K562 (cell line): ENCODE data around the gene ASS1. TPM values are rescaled to one million over a fixed set of nuclear protein-coding genes. Genes with fewer than 3 reads are reported as not detected.
A peak's percentile ranks its signal among the peaks of the same experiment; 100 is the strongest.

ENCODE experiments used
- ATF7 ChIP-seq: fragments of 450-650 bp; IDR thresholded peaks from 2 replicates; pipeline ENCODE4 v1.7.1; 2014; ENCODE audit warnings: mild to moderate bottlenecking, moderate library complexity
- EP300 ChIP-seq: IDR thresholded peaks from 2 replicates; pipeline ENCODE4 v1.6.1; 2012; ENCODE audit warnings: low read length, improper control_type of control experiment
- GTF2F1 ChIP-seq: IDR thresholded peaks from 2 replicates; pipeline ENCODE4 v1.6.1; 2011; ENCODE audit warnings: low read depth, low read length, improper control_type of control experiment
- KLF16 ChIP-seq: IDR thresholded peaks from 2 replicates; pipeline ENCODE4 v1.6.1; 2016; ENCODE audit warnings: antibody characterized with exemption
- PHB2 ChIP-seq: fragments of 450-650 bp; IDR thresholded peaks from 2 replicates; pipeline ENCODE4 v1.6.1; 2017; ENCODE audit warnings: low read depth
- PHF8 ChIP-seq: fragments of 200-600 bp; sonication (generic); IDR thresholded peaks from 2 replicates; pipeline ENCODE4 v1.6.1; 2012; ENCODE audit warnings: mixed run types, mild to moderate bottlenecking, inconsistent platforms, low read length, moderate library complexity, borderline replicate concordance
- POLR2AphosphoS5 ChIP-seq: IDR thresholded peaks from 2 replicates; pipeline ENCODE4 v1.6.1; 2011; ENCODE audit warnings: mild to moderate bottlenecking, low read depth, low read length, moderate library complexity; ENCODE audit not compliant: control insufficient read depth, insufficient read depth
- RBM39 ChIP-seq: fragments of 200-400 bp; formaldehyde crosslinking; optimal IDR thresholded peaks from 2 replicates; pipeline ENCODE3; 2018; ENCODE audit warnings: low read depth, low read length
- SNRNP70 ChIP-seq: fragments of 200-400 bp; formaldehyde crosslinking; optimal IDR thresholded peaks from 2 replicates; pipeline ENCODE3; 2017; ENCODE audit warnings: low read depth, low read length
- SRSF9 ChIP-seq: fragments of 200-400 bp; formaldehyde crosslinking; IDR thresholded peaks from 2 replicates; pipeline ENCODE4 v1.6.1; 2017; ENCODE audit warnings: low read depth, low read length, borderline replicate concordance
- ZNF766 ChIP-seq: fragments of 200-800 bp; sonication (Bioruptor generic); conservative IDR thresholded peaks from 2 replicates; pipeline ENCODE4 v1.6.1; 2016; ENCODE audit warnings: missing genetic modification characterization, missing compliant biosample characterization
- polyA plus RNA-seq, 8 experiments: library from polyadenylated mRNA; depleted of rRNA in 4 of 8; stranded (reverse) in 5 of 8; unstranded in 3 of 8; fragments of >200 nt; fragmentation: Nextera tagmentation in 2 of 8; fragmentation: Illumina TruSeq in 1 of 8; extraction: Ambion mirVana in 2 of 8; extraction: Trizol in 1 of 8; gene quantifications; 2 replicates each; pipeline versions ENCODE4 v1.2.1 to v1.2.3, GENCODE V29; 2011 to 2014; ENCODE audit warnings: inconsistent platforms in 1 of 8, missing spikeins in 1 of 8
- total RNA-seq, 7 experiments: library from RNA; depleted of rRNA in 6 of 7; stranded (reverse); fragments of >200 nt in 6 of 7; fragmentation: Illumina TruSeq in 2 of 7; extraction: Trizol in 2 of 7; gene quantifications; 2 replicates each; pipeline versions ENCODE4 v1.2.1 to v1.2.3, GENCODE V29; 2011 to 2021; ENCODE audit warnings: low replicate concordance in 1 of 7
- TF ChIP-seq, protein P1 (sequence below): fragments of 200-800 bp; sonication (Bioruptor generic); IDR thresholded peaks from 2 replicates; pipeline ENCODE4 v1.6.1; 2017; ENCODE audit warnings: missing genetic modification characterization, missing compliant biosample characterization
- TF ChIP-seq, protein P2 (sequence below): sonication (generic); formaldehyde crosslinking; IDR thresholded peaks from 2 replicates; pipeline ENCODE4 v1.8.0; 2022; ENCODE audit warnings: mild to moderate bottlenecking, missing genetic modification reagents
- TF ChIP-seq, protein P3 (sequence below): sonication (generic); formaldehyde crosslinking; IDR thresholded peaks from 2 replicates; pipeline ENCODE4 v1.9.0; 2022; ENCODE audit warnings: mild to moderate bottlenecking, missing genetic modification reagents
- TF ChIP-seq, protein P4 (sequence below), 2 experiments: fragments of 250-450 bp in 1 of 2; fragments of 450-650 bp in 1 of 2; sonication (Bioruptor Pico) in 1 of 2; IDR thresholded peaks; 2 replicates each; pipeline versions ENCODE4 v1.6.1 to v1.8.0; 2016 to 2021; ENCODE audit warnings: mild to moderate bottlenecking in 2 of 2, moderate library complexity in 2 of 2, missing compliant biosample characterization in 1 of 2, missing genetic modification characterization in 1 of 2
- TF ChIP-seq, protein P5 (sequence below), 2 experiments: fragments of 450-650 bp; IDR thresholded peaks; 2 replicates each; pipeline ENCODE4 v1.6.1; 2018; ENCODE audit warnings: mild to moderate bottlenecking in 2 of 2, low read depth in 1 of 2; ENCODE audit not compliant: partially characterized antibody in 2 of 2

ASS1 gene
- total and polyA plus RNA-seq, 9 of the 15 experiments (the other 6 are each of a cell fraction or from before 2014, with no cell fraction given), result 1.5 to 5.7 (median 3.7) TPM

DNA sequence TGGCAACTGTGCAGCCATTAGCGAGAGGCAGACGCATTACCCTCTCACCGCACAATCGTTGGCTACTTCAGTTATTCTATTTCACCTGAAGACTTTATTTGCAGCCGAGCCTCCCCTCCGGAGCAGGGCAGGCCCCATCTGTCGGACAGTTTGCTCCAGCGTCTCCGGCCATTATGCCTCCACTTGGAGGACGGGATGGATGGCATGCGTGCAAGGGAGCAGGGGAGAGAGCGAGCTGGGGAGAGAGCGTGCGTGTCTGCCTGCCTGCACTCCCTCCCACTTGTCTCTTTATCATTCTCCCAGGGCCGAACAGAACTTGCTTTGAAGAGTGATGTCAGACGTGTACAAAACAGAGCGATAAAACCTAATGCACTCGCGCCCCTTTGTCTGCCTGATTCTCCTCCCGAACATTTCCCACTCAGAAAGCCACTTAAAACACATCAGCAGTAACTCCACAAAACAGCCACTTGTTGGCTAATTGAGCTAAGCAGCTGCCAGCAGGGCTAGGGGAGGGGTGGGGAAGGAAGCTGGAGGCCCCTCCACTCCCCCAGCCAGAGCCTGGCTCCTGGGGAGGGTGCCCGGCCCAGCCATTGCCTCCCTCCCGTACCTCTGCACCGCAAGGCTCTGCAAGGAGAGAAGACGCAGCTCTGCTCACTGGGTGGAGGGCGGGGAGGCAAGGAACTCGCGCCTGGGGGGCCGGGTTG lies 91.2 kb downstream of the ASS1 start (continued):
- TF ChIP-seq, protein P1, sequence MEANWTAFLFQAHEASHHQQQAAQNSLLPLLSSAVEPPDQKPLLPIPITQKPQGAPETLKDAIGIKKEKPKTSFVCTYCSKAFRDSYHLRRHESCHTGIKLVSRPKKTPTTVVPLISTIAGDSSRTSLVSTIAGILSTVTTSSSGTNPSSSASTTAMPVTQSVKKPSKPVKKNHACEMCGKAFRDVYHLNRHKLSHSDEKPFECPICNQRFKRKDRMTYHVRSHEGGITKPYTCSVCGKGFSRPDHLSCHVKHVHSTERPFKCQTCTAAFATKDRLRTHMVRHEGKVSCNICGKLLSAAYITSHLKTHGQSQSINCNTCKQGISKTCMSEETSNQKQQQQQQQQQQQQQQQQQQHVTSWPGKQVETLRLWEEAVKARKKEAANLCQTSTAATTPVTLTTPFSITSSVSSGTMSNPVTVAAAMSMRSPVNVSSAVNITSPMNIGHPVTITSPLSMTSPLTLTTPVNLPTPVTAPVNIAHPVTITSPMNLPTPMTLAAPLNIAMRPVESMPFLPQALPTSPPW, result peak; percentile 41
- TF ChIP-seq, protein P2, sequence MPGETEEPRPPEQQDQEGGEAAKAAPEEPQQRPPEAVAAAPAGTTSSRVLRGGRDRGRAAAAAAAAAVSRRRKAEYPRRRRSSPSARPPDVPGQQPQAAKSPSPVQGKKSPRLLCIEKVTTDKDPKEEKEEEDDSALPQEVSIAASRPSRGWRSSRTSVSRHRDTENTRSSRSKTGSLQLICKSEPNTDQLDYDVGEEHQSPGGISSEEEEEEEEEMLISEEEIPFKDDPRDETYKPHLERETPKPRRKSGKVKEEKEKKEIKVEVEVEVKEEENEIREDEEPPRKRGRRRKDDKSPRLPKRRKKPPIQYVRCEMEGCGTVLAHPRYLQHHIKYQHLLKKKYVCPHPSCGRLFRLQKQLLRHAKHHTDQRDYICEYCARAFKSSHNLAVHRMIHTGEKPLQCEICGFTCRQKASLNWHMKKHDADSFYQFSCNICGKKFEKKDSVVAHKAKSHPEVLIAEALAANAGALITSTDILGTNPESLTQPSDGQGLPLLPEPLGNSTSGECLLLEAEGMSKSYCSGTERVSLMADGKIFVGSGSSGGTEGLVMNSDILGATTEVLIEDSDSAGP (CRISPR knock-in tag), result 0 out of 2 replicates have a peak, but pooled peaks have one; percentile 49
- no peak for TF ChIP-seq SRSF9
- peak; percentile 65; the same call in 1 of the 2 replicates for TF ChIP-seq KLF16
- TF ChIP-seq PHB2, result 0 out of 2 replicates have a peak, but pooled peaks have one; percentile 9
- TF ChIP-seq POLR2AphosphoS5, result peak; percentile 42; the same call in 1 of the 2 replicates
- TF ChIP-seq PHF8, result peak; percentile 39; the same call in 1 of the 2 replicates
- no peak for TF ChIP-seq RBM39
- TF ChIP-seq, protein P3, sequence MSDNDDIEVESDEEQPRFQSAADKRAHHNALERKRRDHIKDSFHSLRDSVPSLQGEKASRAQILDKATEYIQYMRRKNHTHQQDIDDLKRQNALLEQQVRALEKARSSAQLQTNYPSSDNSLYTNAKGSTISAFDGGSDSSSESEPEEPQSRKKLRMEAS (CRISPR knock-in tag), result peak; percentile 78
- no peak for TF ChIP-seq GTF2F1
- peak; percentile 73 for TF ChIP-seq EP300
- TF ChIP-seq ZNF766 (CRISPR knock-in tag), result peak; percentile 64
- TF ChIP-seq, protein P4, sequence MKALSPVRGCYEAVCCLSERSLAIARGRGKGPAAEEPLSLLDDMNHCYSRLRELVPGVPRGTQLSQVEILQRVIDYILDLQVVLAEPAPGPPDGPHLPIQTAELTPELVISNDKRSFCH (CRISPR knock-in tag; IDR thresholded peaks at IDR 0.05), result no peak
- TF ChIP-seq, protein P4 (tag; IDR thresholded peaks at IDR 0.05), result 0 out of 2 replicates have a peak, but pooled peaks have one; percentile 26
- peak; percentile 88 for TF ChIP-seq ATF7
- TF ChIP-seq, protein P5, sequence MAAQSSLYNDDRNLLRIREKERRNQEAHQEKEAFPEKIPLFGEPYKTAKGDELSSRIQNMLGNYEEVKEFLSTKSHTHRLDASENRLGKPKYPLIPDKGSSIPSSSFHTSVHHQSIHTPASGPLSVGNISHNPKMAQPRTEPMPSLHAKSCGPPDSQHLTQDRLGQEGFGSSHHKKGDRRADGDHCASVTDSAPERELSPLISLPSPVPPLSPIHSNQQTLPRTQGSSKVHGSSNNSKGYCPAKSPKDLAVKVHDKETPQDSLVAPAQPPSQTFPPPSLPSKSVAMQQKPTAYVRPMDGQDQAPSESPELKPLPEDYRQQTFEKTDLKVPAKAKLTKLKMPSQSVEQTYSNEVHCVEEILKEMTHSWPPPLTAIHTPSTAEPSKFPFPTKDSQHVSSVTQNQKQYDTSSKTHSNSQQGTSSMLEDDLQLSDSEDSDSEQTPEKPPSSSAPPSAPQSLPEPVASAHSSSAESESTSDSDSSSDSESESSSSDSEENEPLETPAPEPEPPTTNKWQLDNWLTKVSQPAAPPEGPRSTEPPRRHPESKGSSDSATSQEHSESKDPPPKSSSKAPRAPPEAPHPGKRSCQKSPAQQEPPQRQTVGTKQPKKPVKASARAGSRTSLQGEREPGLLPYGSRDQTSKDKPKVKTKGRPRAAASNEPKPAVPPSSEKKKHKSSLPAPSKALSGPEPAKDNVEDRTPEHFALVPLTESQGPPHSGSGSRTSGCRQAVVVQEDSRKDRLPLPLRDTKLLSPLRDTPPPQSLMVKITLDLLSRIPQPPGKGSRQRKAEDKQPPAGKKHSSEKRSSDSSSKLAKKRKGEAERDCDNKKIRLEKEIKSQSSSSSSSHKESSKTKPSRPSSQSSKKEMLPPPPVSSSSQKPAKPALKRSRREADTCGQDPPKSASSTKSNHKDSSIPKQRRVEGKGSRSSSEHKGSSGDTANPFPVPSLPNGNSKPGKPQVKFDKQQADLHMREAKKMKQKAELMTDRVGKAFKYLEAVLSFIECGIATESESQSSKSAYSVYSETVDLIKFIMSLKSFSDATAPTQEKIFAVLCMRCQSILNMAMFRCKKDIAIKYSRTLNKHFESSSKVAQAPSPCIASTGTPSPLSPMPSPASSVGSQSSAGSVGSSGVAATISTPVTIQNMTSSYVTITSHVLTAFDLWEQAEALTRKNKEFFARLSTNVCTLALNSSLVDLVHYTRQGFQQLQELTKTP (IDR thresholded peaks at IDR 0.05; ENCODE audit: low read depth in 1 of 2, partially characterized antibody in 2 of 2), result peak; percentile 37 to 42
- no peak for TF ChIP-seq SNRNP70
